HEK293T (cell line): ENCODE results near the gene TNFSF13B.

Source experiments
- ARNT ChIP-seq: fragments of 450-650 bp; IDR thresholded peaks from 2 replicates; pipeline ENCODE4 v1.6.1; 2017; ENCODE audit warnings: mild to moderate bottlenecking
- BHLHE40 ChIP-seq: fragments of 450-650 bp; IDR thresholded peaks from 2 replicates; pipeline ENCODE4 v1.6.1; 2016; ENCODE audit warnings: mild to moderate bottlenecking, moderate library complexity, borderline replicate concordance
- CTBP1 ChIP-seq: fragments of 450-650 bp; IDR thresholded peaks from 2 replicates; pipeline ENCODE4 v1.6.1; 2016; ENCODE audit warnings: borderline replicate concordance
- FOXA1 ChIP-seq: fragments of 450-650 bp; IDR thresholded peaks from 2 replicates; pipeline ENCODE4 v1.6.1; 2016; ENCODE audit warnings: mild to moderate bottlenecking
- FOXM1 ChIP-seq: fragments of 450-650 bp; IDR thresholded peaks from 2 replicates; pipeline ENCODE4 v1.6.1; 2017; ENCODE audit warnings: mild to moderate bottlenecking, borderline replicate concordance
- HDGF ChIP-seq: fragments of 450-650 bp; IDR thresholded peaks from 2 replicates; pipeline ENCODE4 v1.6.1; 2017; ENCODE audit warnings: antibody characterized with exemption, borderline replicate concordance
- L3MBTL2 ChIP-seq: fragments of 450-650 bp; conservative IDR thresholded peaks from 2 replicates; pipeline ENCODE4 v1.6.1; 2016; ENCODE audit warnings: mild to moderate bottlenecking
- LEF1 ChIP-seq: fragments of 450-650 bp; IDR thresholded peaks from 2 replicates; pipeline ENCODE4 v1.6.1; 2017; ENCODE audit warnings: mild to moderate bottlenecking, borderline replicate concordance
- NFRKB ChIP-seq: fragments of 450-650 bp; IDR thresholded peaks from 2 replicates; pipeline ENCODE4 v1.6.1; 2016; ENCODE audit warnings: mild to moderate bottlenecking, moderate library complexity
- SUZ12 ChIP-seq: fragments of 450-650 bp; IDR thresholded peaks from 2 replicates; pipeline ENCODE4 v1.6.1; 2016; ENCODE audit warnings: mild to moderate bottlenecking
- ZNF384 ChIP-seq: fragments of 450-650 bp; IDR thresholded peaks from 2 replicates; pipeline ENCODE4 v1.6.1; 2016

DNA sequence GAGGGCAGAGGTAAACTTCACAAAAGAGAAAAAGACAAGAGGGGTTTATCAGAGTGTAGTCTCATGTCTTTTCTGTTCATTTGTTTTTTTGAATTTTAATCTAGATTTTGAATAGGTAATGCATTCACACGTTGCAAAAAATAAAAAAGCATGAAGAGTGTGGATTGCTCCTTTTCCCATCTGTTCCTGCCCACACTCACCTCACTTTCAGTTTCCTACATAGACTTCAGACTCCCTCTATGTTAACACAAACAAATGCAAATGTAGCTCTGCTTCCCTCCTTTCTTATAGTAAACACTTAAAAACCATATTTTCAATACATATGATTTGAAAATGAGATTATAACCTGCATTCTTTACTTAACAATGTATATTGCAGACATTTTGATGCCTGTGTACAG, 20.3 kb downstream of the TNFSF13B start:
- no peak for TF ChIP-seq NFRKB
- no peak for TF ChIP-seq FOXM1
- TF ChIP-seq ARNT = no peak
- TF ChIP-seq ZNF384 = no peak
- TF ChIP-seq HDGF = no peak
- no peak for TF ChIP-seq CTBP1
- no peak for TF ChIP-seq FOXA1
- no peak for TF ChIP-seq L3MBTL2
- no peak for TF ChIP-seq BHLHE40
- no peak for TF ChIP-seq SUZ12
- no peak for TF ChIP-seq LEF1
